Myocyte (in vitro differentiated cells): ENCODE results near the gene TGFBR1. TPM values are rescaled to one million over a fixed set of nuclear protein-coding genes. Genes with fewer than 3 reads are reported as not detected.
"Not testable (repeated sequence)": the region's sequence is repeated elsewhere in the genome, so short reads cannot be mapped to it uniquely, and the experiment has no call there.

Source experiments
- DNase-seq: peaks from one replicate; pipeline ENCODE4 v3.0.0-alpha.2; 2012; ENCODE audit warnings: low read depth
- total RNA-seq: library from RNA; depleted of rRNA; stranded (reverse); fragments of >200 nt; gene quantifications from 2 replicates; pipeline ENCODE4 v1.2.3, GENCODE V29; 2014

Gene TGFBR1
- total RNA-seq, 1 donor from 2014 or later, result 53.9 TPM

GRCh38 chr9:99184475-99185347 lies 79.8 kb downstream of the TGFBR1 start:
- DNase-seq, result peak; percentile 91

GRCh38 chr9:99185348-99185632 lies 80.4 kb downstream of the TGFBR1 start:
- DNase-seq, result no peak

- no peak for DNase-seq
Observed at GRCh38 chr9:99185934-99186333, 81.0 kb downstream of the TGFBR1 start.

GRCh38 chr9:99187311-99187710 lies 82.4 kb downstream of the TGFBR1 start:
- no peak for DNase-seq

GRCh38 chr9:99189186-99189585 lies 84.3 kb downstream of the TGFBR1 start:
- no peak for DNase-seq

GRCh38 chr9:99189887-99190596 lies 85.1 kb downstream of the TGFBR1 start:
- DNase-seq, result no peak

- no peak for DNase-seq
Observed at GRCh38 chr9:99190597-99191283, 85.8 kb downstream of the TGFBR1 start.

- no peak for DNase-seq
Observed at GRCh38 chr9:99192786-99193465, 88.0 kb downstream of the TGFBR1 start.

GRCh38 chr9:99193466-99193821 lies 88.5 kb downstream of the TGFBR1 start:
- DNase-seq, result no peak

GRCh38 chr9:99196484-99196883 lies 91.6 kb downstream of the TGFBR1 start:
- not testable (repeated sequence) for DNase-seq

- no peak for DNase-seq
Observed at GRCh38 chr9:99197124-99197630, 92.3 kb downstream of the TGFBR1 start.

- no peak for DNase-seq
Observed at GRCh38 chr9:99197987-99198386, 93.1 kb downstream of the TGFBR1 start.

- no peak for DNase-seq
Observed at GRCh38 chr9:99199938-99200539, 95.1 kb downstream of the TGFBR1 start.

GRCh38 chr9:99201603-99202002 lies 96.7 kb downstream of the TGFBR1 start:
- DNase-seq, result no peak

Other genes with a start within 250 kb of the TGFBR1 start
- gene COL15A1, start 161.2 kb upstream of the TGFBR1 start, total RNA-seq, result 5.0 and 7.0 TPM in 2 replicates
- gene ALG2, start 116.8 kb downstream of the TGFBR1 start, total RNA-seq, result 23.3 and 28.3 TPM in 2 replicates
- 36.4 and 41.2 TPM in 2 replicates for gene SEC61B, start 117.2 kb downstream of the TGFBR1 start, total RNA-seq